Left kidney (tissue), 2 donors: ENCODE measurements around the gene SLFN14. TPM values are rescaled to one million over a fixed set of nuclear protein-coding genes. Genes with fewer than 3 reads are reported as not detected.
"Not testable (repeated sequence)": the region's sequence is repeated elsewhere in the genome, so short reads cannot be mapped to it uniquely, and the experiment has no call there.

ENCODE experiments used
- DNase-seq: peaks from one replicate; pipeline ENCODE4 v3.0.0-alpha.2; 2013
- polyA plus RNA-seq: library from polyadenylated mRNA; unstranded; fragments of 120-200 nt; gene quantifications from one replicate; pipeline ENCODE4 v1.2.1, GENCODE V29; 2013; ENCODE audit not compliant: insufficient read length

SLFN14 gene
- polyA plus RNA-seq, 1 donor: 0.08 TPM

DNA sequence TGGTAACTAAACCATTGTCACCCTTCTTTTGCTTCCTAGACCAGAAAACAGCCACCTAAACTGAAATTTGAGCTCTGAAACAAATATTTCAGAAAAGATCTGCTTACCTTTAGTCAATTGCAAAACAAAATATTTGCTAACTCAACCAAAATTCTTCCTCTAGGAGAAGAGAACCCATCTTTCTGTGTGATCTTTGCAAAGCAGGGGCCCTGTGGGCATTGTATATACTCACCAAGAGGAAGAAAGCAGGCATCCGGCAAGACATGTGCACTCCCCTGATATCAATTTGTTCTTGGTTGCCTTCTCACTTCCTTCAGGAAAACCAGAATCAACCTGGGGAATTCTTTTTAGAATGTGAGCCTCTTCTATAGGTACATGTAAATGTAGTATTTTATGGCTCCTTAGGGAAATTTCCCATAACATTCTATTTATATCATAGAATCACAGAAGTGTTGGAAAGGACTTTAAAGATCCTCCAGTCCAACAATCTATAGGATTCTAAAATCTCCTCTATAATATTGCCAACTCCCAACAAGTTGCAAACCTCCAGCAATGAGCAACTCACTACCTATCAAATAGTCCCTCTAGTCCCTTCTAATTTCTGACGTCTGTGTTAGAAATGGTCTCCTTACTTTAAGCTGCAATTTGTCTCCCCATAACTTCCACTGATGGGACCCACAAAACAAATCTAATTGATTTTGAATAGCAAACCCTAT, 966 bp downstream of the SLFN14 start:
- DNase-seq: no peak

- no peak for DNase-seq
These were observed 3.3 kb downstream of the SLFN14 start for GRCh38 chr17:35557353-35557752.

DNA sequence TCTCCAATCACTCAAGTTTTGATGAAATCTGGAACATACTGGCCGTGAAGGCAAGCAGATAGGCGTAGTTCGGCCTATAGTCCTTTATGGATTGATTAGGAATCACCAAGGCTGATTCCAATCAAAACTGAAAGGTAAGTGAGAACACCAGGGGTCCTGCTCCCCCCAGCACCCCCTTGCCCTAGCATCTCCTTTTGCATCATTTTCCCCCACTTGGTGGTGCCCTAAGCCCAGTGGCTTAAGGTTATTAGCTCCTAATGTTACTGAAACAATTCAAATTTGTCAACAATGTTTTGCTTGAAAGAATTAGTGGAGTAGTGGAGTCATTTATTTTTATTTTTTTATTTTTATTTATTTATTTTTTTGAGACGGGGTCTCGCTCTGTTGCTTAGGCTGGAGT, 4.9 kb downstream of the SLFN14 start:
- no peak for DNase-seq

DNA sequence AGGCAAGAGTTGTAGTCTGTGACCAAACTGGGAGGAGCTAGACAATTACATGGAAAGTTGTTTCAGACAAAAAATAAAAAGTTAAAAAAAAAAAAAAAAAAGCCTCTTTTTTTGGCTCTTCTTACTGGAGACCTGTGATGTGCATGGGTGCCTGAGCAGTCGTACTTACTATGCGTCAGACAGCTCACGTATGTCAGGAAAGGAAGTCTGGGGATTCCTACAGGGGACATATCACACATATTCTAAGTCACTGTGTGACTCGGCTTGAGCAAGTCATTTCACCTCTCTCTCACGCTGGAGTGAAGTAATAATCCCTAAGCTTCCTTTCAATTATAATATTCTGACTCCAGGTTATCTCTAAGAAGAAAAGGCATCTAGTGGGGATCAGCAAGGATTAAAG, 6.0 kb downstream of the SLFN14 start:
- no peak for DNase-seq

GRCh38 chr17:35553310-35553709, 7.3 kb downstream of the SLFN14 start:
- DNase-seq: no peak

GRCh38 chr17:35548978-35549377, 11.6 kb downstream of the SLFN14 start:
- DNase-seq: no peak

- DNase-seq: no peak
These were observed 12.3 kb downstream of the SLFN14 start for GRCh38 chr17:35548208-35548810.

DNA sequence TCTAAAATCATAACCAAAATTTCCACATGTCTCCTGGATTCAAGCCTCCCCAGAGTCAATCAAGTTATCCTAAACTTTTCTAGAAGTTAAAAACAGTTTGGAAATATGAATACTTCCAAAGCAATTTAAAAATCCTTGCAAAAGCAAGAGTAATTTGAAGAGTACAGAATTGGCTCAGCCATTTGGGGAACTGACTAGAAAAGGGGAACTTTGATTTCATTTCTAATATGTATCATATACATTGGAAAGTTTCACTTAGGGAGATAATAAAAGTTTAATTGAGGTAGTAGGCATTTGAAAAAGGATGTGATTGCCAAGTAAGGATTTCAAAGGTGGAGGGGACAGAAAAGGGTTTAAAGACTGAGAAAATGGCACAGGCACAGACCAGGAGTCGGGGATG, 14.1 kb downstream of the SLFN14 start:
- DNase-seq: no peak

GRCh38 chr17:35545150-35545549, 15.5 kb downstream of the SLFN14 start:
- no peak for DNase-seq

- DNase-seq: no peak
These were observed 16.8 kb downstream of the SLFN14 start for GRCh38 chr17:35543856-35544255.

- DNase-seq: no peak
These were observed 17.6 kb downstream of the SLFN14 start for GRCh38 chr17:35542990-35543389.

DNA sequence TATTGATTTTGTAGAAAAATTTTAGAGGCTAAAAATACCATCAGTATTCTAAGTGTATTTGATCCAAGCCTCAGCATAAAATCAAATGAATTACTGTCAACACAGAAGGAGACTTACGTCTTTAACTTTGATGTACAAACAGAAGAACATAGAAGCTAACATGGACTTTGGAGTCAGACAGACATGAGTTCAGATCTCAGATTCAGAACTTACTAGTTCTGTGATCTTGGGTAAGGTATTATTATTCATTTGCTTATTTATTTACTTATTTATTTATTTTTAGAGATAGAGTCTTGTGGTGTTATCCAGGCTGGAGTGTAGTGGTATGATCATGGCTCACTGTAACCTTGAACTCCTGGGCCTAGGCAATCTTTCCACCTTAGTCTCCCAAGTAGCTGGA, 19.2 kb downstream of the SLFN14 start:
- no peak for DNase-seq

DNA sequence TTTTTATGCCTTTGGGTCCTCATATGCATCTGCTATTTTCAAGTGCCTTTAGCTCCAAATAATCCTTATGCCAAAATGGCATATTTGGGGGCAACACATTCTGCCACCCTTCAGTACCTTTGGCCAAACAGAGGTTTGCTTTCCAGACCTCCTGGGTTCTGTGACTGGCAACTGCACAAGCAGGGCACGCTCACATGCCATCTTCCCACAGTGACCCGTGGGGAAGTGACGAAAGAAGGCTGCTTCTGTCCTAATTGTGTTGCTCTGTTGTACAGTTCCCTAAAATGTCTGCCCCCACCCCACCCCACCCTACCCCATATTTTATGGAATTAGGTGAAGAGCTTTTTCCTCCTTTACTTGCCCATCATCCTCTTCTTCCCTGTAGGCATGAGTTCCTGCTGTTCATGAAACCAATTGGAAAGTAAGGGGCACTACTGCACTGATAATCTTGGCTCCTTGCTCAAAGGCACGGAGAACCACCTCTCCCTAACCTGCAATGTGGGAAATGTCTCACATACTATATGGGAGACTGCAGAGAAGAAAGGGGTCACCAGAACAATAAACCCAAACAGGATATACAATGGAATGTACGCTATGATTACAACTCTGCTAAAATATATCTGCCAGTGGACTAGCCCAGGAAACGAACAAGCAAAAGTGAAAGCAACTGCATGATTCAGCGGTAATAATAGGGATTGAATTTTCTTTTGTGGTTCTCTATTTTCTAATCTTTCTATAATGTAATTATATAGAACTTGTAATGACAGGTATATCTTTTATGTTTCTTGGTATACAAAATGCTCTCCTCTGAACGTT, 19.8 kb downstream of the SLFN14 start:
- no peak for DNase-seq

GRCh38 chr17:35539659-35540026, 21.0 kb downstream of the SLFN14 start:
- no peak for DNase-seq

GRCh38 chr17:35537601-35538141, 22.9 kb downstream of the SLFN14 start, which contains the start of gene SLFN12L:
TSS of gene SLFN12L (minus strand) at chr17:35537678. CDS start at chr17:35522364, 15,314 bp downstream.
- no peak for DNase-seq

DNA sequence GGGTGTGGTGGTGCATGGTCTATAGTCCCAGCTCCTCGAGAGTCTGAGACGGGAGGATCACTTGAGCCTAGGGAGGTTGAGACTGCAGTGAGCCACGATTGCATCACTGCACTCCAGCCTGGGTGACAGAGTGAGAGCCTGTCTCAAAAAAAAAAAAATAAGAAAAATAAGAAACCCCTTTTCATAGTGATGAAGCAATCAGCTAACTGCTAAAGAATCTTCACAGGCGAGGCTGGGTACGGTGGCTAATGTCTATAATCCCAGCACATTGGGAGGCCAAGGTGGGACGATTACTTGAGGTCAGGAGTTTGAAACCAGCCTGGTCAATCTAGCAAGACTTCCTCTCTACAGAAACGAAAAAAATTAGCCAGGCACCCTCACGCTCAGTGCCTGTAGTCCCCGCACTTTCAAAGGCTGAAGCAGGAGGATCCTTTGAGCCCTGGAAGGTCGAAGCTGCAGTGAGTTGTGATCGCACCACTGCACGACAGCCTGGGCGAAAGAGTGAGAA, 23.9 kb downstream of the SLFN14 start:
- DNase-seq: no peak

DNA sequence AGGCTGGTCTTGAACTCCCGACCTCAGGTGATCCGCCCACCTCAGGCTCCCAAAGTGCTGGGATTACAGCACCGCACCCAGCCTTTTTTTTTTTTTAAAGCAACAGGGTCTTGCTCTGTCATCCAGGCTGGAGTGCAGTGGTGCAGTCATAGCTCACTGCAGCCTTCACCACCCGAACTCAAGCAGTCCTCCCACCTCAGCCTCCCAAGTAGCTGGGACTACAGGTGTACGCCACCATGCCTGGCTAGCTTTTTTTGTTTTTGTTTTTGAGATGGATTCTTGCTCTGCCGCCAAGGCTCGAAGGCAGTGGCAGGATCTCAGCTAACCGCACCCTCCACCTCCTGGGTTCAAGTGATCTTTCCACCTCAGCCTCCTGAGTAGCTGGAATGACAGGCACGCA, 25.2 kb downstream of the SLFN14 start:
- not testable (repeated sequence) for DNase-seq

DNA sequence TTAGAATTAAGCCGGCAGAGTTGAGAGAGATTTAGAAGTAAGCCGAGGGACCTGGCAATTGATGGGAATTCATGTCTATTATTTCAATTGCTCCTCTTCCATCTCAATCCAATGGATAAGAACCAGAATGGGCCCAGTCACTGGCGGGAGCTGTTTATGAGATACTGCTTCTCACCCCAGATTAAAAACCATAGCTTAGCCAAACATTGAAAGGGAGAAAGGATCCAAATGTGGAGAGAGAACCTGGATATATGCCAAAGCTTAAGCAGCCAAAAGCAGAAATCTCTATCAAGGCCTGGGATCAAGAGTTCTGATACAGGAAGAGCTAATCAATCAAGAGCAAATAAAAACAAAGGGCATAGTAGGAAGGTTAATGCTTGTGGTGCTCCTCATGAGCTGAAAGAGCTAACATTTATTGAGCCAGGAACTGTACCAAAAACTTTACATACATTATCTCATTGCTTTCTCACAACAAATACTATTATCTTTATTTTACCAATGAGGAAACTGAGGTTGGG, 26.0 kb downstream of the SLFN14 start:
- DNase-seq: no peak

- DNase-seq: no peak
These were observed 29.5 kb downstream of the SLFN14 start for GRCh38 chr17:35531160-35531559.

GRCh38 chr17:35529866-35530265, 30.8 kb downstream of the SLFN14 start:
- no peak for DNase-seq

GRCh38 chr17:35529326-35529725, 31.3 kb downstream of the SLFN14 start:
- not testable (repeated sequence) for DNase-seq

- no peak for DNase-seq
These were observed 37.3 kb downstream of the SLFN14 start for GRCh38 chr17:35523296-35523695.
